ENCODE measurements around the gene PRKAG2.

PRKAG2 gene

DNA sequence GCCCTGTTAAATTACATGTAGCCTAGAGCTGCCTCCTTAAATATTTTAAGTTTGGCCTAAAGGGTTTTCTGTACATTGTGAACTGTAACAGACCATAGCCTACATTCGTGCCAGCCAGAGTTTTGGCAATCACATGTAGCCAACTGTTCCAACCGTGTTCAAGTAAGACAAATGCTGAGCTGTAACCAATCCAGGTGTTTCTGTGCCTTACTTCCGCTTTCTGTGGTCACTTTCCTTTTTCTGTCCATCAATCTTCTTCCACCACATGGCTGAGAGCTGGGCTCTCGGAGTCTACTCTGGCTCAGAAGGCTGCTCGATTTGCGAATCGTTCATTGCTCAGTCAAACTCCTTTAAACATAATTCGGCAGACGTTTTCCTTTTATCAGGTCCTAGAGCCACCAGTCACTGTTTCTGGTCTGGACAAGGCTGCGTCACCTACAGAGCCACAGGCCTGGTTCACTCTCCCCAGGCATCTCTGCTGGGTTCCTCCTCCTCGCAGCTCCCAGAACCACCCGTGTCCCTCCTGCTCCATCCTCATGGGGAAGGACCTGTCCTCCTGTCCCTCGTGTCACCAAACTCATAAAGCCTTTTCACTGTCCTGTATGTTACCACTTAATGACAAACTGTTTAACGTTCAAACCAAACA lies 199.2 kb downstream of the PRKAG2 start:
- no peak for DNase-seq (ENCODE audit: low spot score)

DNA sequence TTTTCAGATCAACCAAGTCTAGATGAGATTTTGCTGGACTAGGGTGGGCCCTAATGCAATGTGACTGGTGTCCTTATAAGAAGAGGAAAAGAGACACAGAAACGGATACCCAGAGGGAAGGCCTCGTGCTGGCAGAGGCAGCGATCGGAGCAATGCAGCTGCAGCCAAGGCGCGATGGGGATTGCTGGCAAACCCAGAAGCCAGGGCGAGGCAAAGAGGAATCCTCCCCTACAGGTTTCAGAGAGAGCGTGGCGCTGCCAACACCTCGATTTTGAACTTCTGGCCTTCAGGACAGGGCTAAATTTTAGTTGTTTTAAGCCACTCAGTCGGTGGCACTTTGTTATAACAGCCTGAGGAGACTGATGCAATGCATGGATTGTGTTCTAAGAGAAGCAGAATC lies 200.2 kb downstream of the PRKAG2 start:
- DNase-seq (ENCODE audit: low spot score): no peak

DNA sequence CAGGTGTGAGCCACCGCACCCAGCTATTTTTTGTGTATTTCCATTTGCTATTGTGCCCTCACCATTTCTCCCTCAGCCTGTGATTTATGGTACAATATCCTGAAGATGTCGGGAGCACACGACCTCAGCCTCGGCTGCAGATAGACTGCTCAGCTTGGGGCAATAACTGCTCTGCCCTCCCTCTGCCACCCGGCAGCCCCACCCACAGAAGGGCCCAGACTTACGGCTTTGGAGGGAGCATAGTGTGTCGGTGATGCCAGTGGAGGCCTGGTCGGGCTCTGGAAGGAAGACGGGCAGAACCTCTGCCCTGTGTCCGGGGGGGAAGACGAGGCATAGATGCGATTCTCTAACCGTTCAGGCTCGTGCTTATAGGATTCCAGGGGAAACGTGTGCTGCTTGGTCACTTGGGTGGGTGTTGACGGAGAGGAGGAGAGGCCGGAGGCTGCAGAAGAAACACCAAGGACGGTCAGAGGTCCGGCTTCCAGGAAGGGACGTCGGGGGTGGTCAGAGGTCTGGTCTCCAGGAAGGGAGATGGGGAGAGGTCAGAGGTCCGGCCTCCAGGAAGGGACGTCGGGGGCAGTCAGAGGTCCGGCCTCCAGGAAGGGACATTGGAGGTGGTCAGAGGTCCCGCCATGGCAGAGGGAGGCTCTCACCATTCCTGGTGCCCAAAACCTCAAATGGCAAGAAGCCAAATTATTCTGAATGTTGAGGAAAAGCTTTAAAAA lies 201.6 kb downstream of the PRKAG2 start:
- no peak for DNase-seq (ENCODE audit: low spot score)

DNA sequence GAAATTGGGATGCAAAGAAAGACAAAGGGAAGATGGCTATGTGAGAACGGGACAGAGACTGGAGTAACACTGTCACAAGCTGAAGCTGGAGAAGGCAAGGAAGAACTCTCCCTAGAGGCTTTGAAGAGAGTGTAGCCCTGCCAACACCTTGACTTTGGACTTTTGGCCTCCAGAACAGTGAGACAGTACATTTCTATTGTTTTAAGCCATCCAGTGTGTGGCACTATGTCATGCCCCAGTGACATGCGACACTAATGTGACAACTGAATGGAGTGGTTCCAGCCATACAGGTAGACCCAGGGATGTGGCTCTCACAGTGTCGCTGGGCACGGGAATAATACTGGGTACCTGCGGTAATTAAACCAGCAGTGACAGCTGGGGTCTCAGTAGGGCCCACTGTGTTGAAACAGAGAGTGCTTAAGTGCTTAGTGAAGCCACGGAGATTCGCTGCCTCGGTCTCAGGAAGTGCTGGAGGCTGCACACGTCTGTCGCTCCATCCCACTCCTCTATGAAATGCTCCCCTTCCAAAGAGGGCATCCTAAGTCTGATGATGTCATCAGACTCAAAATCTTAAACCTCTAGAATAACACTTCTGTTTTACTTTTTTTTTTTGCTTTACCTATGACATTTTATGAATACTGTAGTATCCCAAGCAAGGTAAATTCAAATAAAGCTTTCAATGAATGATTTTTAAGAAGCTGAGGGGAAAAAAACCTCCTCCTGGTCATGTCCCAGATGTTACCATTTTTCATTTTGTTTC lies 202.6 kb downstream of the PRKAG2 start:
- DNase-seq (ENCODE audit: low spot score): no peak

DNA sequence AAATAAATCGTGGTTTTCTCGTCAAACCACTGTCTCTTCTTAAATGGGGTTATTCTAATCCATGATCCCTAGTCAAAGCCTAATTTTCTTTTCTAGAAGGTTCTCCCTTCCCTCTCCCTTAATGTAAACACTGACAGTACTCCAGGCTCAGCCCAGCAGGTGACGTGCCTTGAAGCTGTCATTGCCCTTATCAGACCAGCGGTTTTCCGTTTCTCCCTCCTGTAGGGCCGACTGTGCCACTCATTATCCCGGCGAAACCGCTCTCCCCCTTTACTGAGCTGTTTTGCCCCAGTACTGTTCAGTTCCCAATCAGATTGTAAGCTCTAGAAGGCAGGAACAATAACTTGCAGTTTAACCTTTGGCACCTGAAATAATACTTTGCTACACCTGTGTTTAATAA lies 203.7 kb downstream of the PRKAG2 start:
- no peak for DNase-seq (ENCODE audit: low spot score)

DNA sequence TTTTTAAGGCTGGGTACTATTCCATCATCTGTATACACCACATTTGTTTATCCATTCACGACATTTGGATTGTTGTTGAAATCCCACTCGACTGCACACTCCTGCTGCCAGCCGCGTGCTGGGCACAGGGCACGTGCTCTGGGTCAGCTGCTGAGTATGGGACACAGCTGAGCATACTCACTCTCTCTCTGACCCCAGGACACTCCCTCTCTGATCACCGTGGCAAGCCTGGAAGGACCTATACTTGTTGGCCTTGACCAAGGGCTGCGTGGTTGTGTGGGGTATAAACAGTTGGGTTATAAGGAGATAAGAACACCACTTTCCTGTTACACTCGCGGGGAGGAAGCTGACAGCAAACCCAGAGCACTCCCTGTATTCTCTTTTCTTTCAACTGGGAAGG lies 204.2 kb downstream of the PRKAG2 start:
- no peak for DNase-seq (ENCODE audit: low spot score)

DNA sequence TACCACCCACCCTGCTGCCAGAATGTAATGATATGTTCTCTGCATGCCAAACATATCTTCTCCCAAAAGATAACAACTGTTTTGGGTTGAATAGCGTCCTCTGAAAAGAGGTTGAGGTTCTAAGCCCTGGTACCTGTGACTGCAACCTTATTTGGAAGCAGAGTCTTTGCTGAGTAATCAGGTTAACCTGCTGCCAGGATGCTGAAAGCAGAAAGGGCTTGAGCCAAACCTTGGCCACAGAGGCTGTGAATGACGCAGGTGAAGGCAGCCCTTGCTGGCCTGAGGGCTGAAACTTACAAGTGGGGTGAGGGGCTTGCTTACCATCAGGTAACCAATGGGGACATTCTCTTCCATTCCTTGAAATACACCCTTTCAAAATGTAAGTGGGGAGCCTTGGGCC lies 205.4 kb downstream of the PRKAG2 start:
- DNase-seq (ENCODE audit: low spot score): no peak

DNA sequence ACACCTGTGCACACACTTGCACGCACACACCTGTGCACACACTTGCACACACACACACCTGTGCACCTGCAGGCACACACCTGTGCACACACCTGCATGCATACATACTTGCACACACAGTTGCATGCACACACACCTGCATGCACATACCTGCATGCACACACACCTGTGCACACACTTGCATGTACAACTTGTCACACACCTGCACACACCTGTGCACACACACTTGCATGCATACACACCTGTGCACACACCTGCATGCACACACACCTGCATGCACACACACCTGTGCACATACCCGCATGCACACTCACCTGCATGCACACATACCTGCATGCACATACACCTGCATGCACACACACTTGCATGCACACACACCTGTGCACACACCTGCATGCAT lies 207.2 kb downstream of the PRKAG2 start:
- DNase-seq (ENCODE audit: low spot score): no peak

DNA sequence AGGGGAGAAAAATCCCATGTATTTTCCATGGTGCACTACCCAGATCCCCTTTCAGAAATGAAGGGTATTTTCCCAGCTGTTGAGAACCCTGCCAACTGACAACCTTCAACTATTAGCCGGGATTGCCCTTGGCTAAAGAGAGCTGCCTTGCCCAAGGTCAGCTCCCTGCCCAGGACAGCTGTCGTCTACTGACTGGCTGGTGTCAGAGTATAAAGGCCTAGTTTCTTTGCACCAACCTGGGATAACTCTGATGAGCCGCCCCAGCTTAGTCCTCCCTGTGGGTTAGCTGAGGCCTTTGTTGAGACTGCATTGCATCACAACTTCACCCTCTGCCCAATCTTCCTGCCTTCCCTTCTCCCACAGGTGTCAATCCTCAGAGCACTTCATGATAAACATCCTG lies 210.0 kb downstream of the PRKAG2 start:
- no peak for DNase-seq (ENCODE audit: low spot score)

DNA sequence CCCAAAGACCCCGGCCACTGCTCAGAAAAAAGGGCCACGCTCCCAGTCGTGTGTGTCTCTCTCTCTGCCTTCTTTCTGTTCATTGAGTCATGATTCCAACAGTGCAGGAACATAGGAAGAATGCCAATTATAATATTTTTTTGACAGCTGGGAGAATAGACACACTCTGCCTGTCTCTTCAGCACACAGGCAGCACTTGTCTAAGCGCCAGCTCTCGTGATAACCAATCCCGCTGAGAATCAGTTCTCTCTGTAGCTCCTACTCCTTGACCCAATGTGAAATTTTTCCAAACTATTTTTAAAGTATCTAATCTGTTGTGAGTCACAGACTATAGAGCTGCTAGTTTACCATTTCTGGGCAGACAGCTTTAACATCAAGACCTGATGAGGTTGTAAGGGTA lies 211.5 kb downstream of the PRKAG2 start:
- DNase-seq (ENCODE audit: low spot score): no peak

DNA sequence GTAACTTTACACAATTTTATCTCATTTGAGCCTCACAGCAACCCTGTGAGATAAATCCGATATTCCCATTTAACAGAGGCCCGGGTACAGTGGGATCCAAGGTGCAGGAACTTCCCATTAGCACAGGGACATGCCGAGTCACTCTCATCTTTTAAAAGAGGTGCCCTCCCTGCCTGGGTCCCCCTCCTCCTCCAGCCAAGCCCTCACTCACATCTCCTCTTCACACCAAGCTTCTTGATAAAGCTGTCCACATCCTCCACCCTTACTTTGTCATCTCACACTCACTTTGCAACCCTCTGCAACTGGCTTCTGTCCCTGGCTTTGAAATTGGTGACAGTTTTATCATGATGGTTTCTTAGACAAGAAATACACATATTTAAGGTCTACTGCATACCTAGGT lies 212.6 kb downstream of the PRKAG2 start:
- DNase-seq (ENCODE audit: low spot score): no peak

DNA sequence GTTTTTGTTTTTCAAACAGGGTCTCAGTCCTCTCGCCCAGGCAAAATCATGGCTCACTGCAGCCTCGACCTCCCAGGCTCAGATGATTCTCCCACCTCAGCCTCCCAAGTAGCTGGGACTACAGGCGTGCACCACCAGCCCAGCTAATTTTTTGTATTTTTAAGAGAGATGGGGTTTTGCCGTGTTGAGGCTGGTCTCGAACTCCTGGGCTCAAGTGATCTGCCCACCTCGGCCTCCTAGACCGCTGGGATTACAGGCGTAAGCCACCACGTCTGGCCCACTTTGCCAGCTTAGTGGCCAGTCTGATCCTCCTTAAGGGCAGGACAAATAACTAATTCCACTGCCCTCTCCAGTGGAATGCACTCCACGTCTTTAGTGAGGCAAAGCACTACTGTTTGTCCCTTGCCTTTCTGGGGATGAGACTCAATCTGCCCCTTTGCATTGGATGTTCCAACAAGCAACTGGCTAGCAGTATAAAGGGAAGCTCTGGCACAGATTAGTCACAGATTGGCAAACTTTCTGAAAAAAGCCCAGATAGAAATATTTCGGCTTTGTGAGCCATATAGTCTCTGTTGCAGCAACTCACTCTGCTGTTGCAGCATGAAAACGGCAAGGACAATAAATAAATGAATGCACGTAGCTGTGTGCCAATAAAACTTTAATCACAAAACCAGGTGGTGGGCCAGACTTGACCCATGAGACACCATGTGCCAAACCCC lies 213.4 kb downstream of the PRKAG2 start:
- DNase-seq (ENCODE audit: low spot score): no peak

DNA sequence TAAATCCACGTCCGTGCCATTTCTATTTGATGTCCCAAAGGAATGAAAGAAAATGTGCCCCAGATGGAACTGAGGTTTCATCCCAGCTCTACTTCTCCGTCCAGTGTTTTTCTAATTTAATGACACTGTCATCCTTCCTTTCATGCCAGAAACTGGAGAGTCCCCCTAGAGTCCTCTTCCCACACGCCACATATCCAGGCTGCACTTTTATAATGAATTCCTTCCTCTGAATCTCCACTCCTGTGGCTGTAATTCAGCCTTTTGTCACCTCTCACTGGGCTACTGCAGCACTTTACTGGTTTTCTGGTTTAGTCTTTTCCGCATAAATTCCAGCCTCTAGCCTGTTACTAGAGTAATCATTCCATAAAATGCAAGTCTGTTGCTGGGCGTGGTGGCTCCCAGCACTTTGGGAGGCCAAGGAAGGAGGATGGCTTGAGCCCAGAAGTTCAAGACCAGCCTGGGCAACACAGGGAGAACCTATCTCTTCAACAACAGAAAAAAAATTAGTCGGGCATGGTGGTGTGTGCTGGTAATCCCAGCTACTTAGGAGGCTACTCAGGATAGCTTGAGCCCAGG lies 214.6 kb downstream of the PRKAG2 start:
- DNase-seq (ENCODE audit: low spot score): no peak

DNA sequence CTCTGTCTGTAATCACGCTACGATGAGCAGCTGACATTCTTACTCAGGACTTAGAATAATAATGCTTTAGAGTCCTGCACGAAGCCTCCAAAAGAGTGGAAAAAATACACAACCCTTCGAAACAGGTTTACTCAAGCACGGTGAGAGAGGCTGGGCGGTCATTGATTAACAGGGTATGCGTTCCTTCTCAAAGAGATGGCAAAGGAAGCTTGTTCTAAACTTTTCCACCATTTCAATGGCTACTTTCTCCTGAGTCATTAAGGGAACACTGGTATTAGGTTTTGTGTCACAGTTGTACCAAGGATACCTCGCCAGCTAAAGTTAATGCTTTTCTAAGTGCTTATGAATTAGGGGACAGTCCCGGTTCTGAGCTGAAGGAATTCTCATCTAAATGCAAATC lies 215.3 kb downstream of the PRKAG2 start:
- DNase-seq (ENCODE audit: low spot score): no peak

DNA sequence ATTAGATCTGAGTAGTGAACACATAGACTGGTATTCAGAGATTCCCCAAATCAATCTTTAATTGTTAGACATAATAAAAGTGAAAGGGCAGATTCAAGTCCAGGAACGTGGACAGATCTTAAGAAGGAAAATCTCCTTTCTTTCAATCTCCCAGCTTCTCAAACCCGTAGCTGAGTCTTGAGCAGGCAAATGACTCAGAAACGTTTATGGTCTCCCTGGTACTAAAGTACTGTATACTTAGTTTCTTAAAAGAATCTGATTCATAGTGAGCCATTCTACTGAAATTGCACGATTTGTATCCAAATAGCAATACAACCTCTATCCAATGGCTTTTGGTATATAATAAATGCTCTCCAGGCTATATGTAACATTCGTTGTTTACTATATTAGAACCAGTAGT lies 216.8 kb downstream of the PRKAG2 start:
- DNase-seq (ENCODE audit: low spot score): no peak

DNA sequence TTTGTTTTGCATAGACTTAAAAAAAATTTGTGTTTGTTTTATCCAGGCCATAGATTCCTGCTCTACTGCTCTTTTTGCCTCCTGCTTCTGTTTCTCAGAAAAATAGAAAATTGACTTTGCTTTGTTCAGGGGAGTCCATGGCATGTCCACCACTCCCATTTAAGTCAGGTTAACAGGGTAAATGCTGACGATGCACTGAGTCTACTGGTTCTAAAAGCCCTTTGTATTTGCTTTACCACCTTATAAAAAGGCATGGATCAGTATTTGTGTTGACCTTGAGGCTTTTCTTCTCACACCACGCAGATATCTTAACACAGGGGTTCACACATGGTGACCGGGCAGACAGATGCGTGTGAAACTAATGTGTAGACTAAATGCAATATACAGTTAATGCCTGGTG lies 217.7 kb downstream of the PRKAG2 start:
- DNase-seq (ENCODE audit: low spot score): no peak

DNA sequence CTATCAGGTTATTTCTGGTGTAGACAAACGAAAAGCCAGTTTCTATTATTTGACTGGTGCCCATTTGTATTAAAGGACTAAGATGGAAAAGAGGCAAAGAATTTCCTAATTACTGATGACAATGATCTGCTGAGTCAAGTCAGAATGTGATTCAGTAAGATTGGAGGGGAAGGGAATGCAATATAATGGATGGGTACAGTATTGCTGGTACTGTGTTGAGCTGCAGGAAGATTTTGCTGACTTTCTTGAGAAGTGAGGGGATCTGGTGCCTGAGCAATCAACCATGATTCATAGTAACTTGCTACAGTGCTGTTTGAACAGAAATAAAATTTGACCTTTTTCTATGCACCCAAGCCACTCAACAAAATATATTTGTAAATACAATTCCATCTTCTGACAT lies 218.1 kb downstream of the PRKAG2 start:
- DNase-seq (ENCODE audit: low spot score): no peak

DNA sequence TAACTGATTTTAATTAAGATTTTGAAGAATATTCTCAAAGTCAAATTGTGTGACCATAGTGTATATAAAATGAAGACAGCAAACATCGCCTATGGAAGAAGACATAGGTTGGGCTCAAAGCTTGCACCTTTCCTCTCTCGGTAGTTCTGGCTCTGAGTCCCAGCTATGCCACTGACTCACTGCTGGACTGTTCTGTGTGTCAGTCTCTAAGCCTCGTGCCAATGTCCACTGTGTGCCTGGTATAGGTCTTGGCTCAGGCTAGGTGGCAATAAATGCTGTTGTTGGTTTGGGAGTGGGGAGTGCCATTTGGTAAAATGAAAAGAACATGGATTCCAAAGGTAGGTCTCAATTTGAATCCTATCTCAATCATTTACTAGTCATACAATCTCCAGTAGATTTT lies 219.7 kb downstream of the PRKAG2 start:
- no peak for DNase-seq (ENCODE audit: low spot score)

DNA sequence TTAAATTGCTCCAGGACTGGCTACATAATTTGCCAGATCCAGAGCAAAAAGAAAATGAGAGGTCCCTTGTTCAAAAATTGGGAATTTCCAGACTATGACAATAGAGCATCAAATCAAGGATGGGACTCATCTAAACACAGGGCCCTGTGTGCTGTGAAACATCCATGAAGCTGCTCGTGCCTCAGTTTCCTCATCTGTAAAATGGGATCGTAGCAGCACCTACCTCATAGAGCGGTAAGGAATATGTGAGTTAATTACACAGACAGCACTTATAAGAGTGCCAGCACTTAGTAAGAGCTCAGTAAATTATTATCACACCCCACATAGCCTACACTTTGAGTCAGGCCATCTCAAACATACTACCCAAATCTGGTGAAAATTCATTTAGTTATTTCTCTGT lies 221.4 kb downstream of the PRKAG2 start:
- no peak for DNase-seq (ENCODE audit: low spot score)

DNA sequence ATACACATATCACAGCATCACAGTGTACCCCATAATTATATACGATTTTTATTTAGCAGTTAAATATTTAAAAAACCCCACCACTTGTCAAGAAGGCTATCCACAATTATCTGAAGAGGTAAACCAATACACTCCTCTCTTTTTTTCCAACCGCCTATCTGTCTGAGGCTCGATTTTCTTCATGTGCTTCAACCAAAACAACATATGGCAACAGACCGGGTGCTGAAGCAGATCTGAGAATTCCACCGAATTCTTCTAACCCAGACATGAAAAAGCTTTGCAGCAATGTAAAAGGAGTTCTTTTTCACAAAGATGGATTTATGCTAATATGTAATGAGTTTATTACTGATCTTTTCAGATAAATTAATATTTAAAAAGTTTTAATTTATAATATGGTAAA lies 224.8 kb downstream of the PRKAG2 start:
- no peak for DNase-seq (ENCODE audit: low spot score)

DNA sequence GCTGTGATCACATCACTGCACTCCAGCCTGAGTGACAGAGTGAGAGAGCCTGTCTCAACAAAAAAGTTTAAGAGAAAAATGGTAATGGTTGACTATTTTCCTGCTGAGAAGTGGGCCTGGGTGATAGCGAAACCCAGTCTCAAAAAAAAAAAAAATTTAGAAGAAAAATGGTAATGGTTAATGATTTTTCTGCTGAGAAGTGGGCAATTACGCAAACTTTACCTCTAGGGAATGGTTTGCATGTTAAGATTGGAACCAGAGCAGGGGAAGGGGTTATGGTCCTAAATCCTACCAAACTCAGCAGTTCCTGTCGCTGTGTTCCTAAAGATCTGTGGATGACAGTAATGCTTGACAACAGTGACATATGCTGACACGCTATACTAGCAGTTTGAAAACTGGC lies 226.8 kb downstream of the PRKAG2 start:
- no peak for DNase-seq (ENCODE audit: low spot score)

DNA sequence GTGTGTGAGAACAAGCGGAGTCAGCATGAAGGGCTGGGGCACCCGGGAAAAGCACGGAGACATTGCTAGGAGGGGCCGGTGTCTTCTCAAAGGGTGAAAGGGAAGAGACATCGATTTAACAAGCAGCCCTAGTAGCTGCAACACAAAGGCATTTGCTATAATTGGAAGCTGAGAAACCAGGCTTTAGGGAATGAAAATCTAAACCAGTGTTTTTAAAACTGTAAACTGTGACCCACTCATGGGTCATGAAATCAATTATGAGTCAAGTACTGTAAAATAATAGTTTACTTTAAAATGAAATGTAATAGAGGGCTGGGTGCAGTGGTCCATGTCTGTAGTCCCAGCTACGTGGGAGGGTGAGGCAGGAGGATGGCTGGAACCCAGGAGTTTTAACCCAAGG lies 228.5 kb downstream of the PRKAG2 start:
- no peak for DNase-seq (ENCODE audit: low spot score)
